ENCODE measurements around the gene DGCR2. TPM values are rescaled to one million over a fixed set of nuclear protein-coding genes. Genes with fewer than 3 reads are reported as not detected.
A peak's percentile ranks its signal among the peaks of the same experiment; 100 is the strongest.

DGCR2 gene
- total RNA-seq, 1 donor, result 80.0 TPM

GRCh38 chr22:19147195-19147780 is 25.1 kb upstream of the DGCR2 start:
- no peak for DNase-seq (ENCODE audit: low read depth in 2 of 3, low spot score in 2 of 3)

GRCh38 chr22:19146215-19146968 is 24.2 kb upstream of the DGCR2 start:
- DNase-seq (ENCODE audit: low read depth in 2 of 3, low spot score in 2 of 3), result no peak

GRCh38 chr22:19143967-19144400 is 21.8 kb upstream of the DGCR2 start:
- peak in 2 of 3 donors; percentile 35 to 48 for DNase-seq (ENCODE audit: low read depth in 2 of 3, low spot score in 2 of 3)

GRCh38 chr22:19143212-19143611 is 21.0 kb upstream of the DGCR2 start:
- DNase-seq (ENCODE audit: low read depth in 2 of 3, low spot score in 2 of 3), result no peak

GRCh38 chr22:19142394-19142793 is 20.2 kb upstream of the DGCR2 start:
- DNase-seq (ENCODE audit: low read depth in 2 of 3, low spot score in 2 of 3), result no peak

- DNase-seq (ENCODE audit: low read depth in 2 of 3, low spot score in 2 of 3), result no peak
Observed at GRCh38 chr22:19139974-19140373, 17.8 kb upstream of the DGCR2 start.

GRCh38 chr22:19139001-19139356 is 16.8 kb upstream of the DGCR2 start:
- no peak for DNase-seq (ENCODE audit: low read depth in 2 of 3, low spot score in 2 of 3)

GRCh38 chr22:19138217-19139000 is 16.2 kb upstream of the DGCR2 start:
- DNase-seq (ENCODE audit: low read depth in 2 of 3, low spot score in 2 of 3), result no peak

- DNase-seq (ENCODE audit: low read depth in 2 of 3, low spot score in 2 of 3), result no peak
Observed at GRCh38 chr22:19137384-19138216, 15.4 kb upstream of the DGCR2 start.

- no peak for DNase-seq (ENCODE audit: low read depth in 2 of 3, low spot score in 2 of 3)
Observed at GRCh38 chr22:19136915-19137314, 14.7 kb upstream of the DGCR2 start.

GRCh38 chr22:19134874-19135273 is 12.7 kb upstream of the DGCR2 start:
- no peak for DNase-seq (ENCODE audit: low read depth in 2 of 3, low spot score in 2 of 3)

GRCh38 chr22:19134176-19134831 is 12.1 kb upstream of the DGCR2 start:
- DNase-seq (ENCODE audit: low read depth in 2 of 3, low spot score in 2 of 3), result no peak

- no peak for DNase-seq (ENCODE audit: low read depth in 2 of 3, low spot score in 2 of 3)
Observed at GRCh38 chr22:19133561-19133960, 11.3 kb upstream of the DGCR2 start.

- DNase-seq (ENCODE audit: low read depth in 2 of 3, low spot score in 2 of 3), result no peak
Observed at GRCh38 chr22:19132693-19133400, 10.6 kb upstream of the DGCR2 start.

- no peak for DNase-seq (ENCODE audit: low read depth in 2 of 3, low spot score in 2 of 3)
Observed at GRCh38 chr22:19132153-19132552, 9.9 kb upstream of the DGCR2 start.

GRCh38 chr22:19131685-19132015 is 9.4 kb upstream of the DGCR2 start:
- DNase-seq (ENCODE audit: low read depth in 2 of 3, low spot score in 2 of 3), result no peak

- no peak for DNase-seq (ENCODE audit: low read depth in 2 of 3, low spot score in 2 of 3)
Observed at GRCh38 chr22:19130959-19131684, 8.9 kb upstream of the DGCR2 start, which contains the start of gene TSSK2. TSS of gene TSSK2 (plus strand) at chr22:19131308. CDS start at chr22:19131400, 92 bp downstream.

- DNase-seq (ENCODE audit: low read depth in 2 of 3, low spot score in 2 of 3), result no peak
Observed at GRCh38 chr22:19129871-19130270, 7.7 kb upstream of the DGCR2 start.
